ENCODE data around the gene FBN3.
A peak's percentile ranks its signal among the peaks of the same experiment; 100 is the strongest.

The FBN3 gene

GRCh38 chr19:8089664-8090601, 59.5 kb downstream of the FBN3 start:
- no peak overlapping the region for H2AK5ac ChIP-seq (ENCODE audit: low read length)
- H3K79me2 ChIP-seq (ENCODE audit: control insufficient read depth, insufficient read depth, low read length), result no peaks in the 10 kb centered on the region
- H4K8ac ChIP-seq (ENCODE audit: low read depth, low read length), result no peak overlapping the region
- H3K4ac ChIP-seq (ENCODE audit: low read depth, low read length), result no peak overlapping the region
- H4K5ac ChIP-seq (ENCODE audit: low read length), result no peak overlapping the region
- no peak overlapping the region for H3K27ac ChIP-seq (ENCODE audit: low read depth, low read length)
- H2BK15ac ChIP-seq (replicated peaks; ENCODE audit: low read depth), result no peak overlapping the region
- no peak overlapping the region for H3K18ac ChIP-seq (ENCODE audit: low read length)
- peaks cover 19% of the 10 kb centered on the region for H3K36me3 ChIP-seq (ENCODE audit: control insufficient read depth, insufficient read depth, low read length)
- H3K23ac ChIP-seq (ENCODE audit: low read length), result no peak overlapping the region
- no peak overlapping the region for H2BK5ac ChIP-seq (ENCODE audit: low read length)
- peak; percentile 59 for DNase-seq
- no peak overlapping the region for H3K9ac ChIP-seq (ENCODE audit: low read length)
- H3K27me3 ChIP-seq (ENCODE audit: insufficient read depth, low read length, poor library complexity), result no peaks in the 10 kb centered on the region
- H3K4me1 ChIP-seq (ENCODE audit: control insufficient read depth, low read depth, low read length), result no peaks in the 10 kb centered on the region
- H3K4me3 ChIP-seq (ENCODE audit: low read length), result no peak overlapping the region
- no peaks in the 10 kb centered on the region for H3K79me1 ChIP-seq (ENCODE audit: low read length)
- no peak overlapping the region for H3K56ac ChIP-seq (ENCODE audit: low read length)
- no peak overlapping the region for H3K4me2 ChIP-seq (ENCODE audit: low read length)
- no CpG with 5 or more reads among the region's 19 CpGs for WGBS (ENCODE audit: extremely low coverage, insufficient coverage, low lambda C conversion rate)
- no peak overlapping the region for H2BK120ac ChIP-seq (ENCODE audit: low read depth, low read length)

GRCh38 chr19:8088752-8089663, 60.4 kb downstream of the FBN3 start:
- H2BK5ac ChIP-seq (ENCODE audit: low read length), result no peak overlapping the region
- no peak overlapping the region for H3K56ac ChIP-seq (ENCODE audit: low read length)
- DNase-seq, result peak; percentile 35
- H3K27me3 ChIP-seq (ENCODE audit: insufficient read depth, low read length, poor library complexity), result no peaks in the 10 kb centered on the region
- H3K9ac ChIP-seq (ENCODE audit: low read length), result no peak overlapping the region
- H4K5ac ChIP-seq (ENCODE audit: low read length), result no peak overlapping the region
- 100% methylated on average over 1 of the region's 8 CpGs for WGBS (ENCODE audit: extremely low coverage, insufficient coverage, low lambda C conversion rate)
- no peaks in the 10 kb centered on the region for H3K79me2 ChIP-seq (ENCODE audit: control insufficient read depth, insufficient read depth, low read length)
- H3K23ac ChIP-seq (ENCODE audit: low read length), result no peak overlapping the region
- no peaks in the 10 kb centered on the region for H3K79me1 ChIP-seq (ENCODE audit: low read length)
- H3K4ac ChIP-seq (ENCODE audit: low read depth, low read length), result no peak overlapping the region
- no peak overlapping the region for H3K18ac ChIP-seq (ENCODE audit: low read length)
- H3K4me3 ChIP-seq (ENCODE audit: low read length), result no peak overlapping the region
- H2BK15ac ChIP-seq (replicated peaks; ENCODE audit: low read depth), result no peak overlapping the region
- no peak overlapping the region for H3K4me2 ChIP-seq (ENCODE audit: low read length)
- H4K8ac ChIP-seq (ENCODE audit: low read depth, low read length), result no peak overlapping the region
- H3K27ac ChIP-seq (ENCODE audit: low read depth, low read length), result no peak overlapping the region
- no peak overlapping the region for H2BK120ac ChIP-seq (ENCODE audit: low read depth, low read length)
- no peaks in the 10 kb centered on the region for H3K4me1 ChIP-seq (ENCODE audit: control insufficient read depth, low read depth, low read length)
- no peak overlapping the region for H2AK5ac ChIP-seq (ENCODE audit: low read length)
- H3K36me3 ChIP-seq (ENCODE audit: control insufficient read depth, insufficient read depth, low read length), result peaks cover 17% of the 10 kb centered on the region

GRCh38 chr19:8087876-8088275, 61.5 kb downstream of the FBN3 start:
- Histone ChIP-seq H4K8ac (ENCODE audit: low read depth, low read length) (no peak overlapping the region), H3K18ac (ENCODE audit: low read length) (no peak overlapping the region), H3K56ac (ENCODE audit: low read length) (no peak overlapping the region), H2AK5ac (ENCODE audit: low read length) (no peak overlapping the region), H3K27ac (ENCODE audit: low read depth, low read length) (no peak overlapping the region), H3K23ac (ENCODE audit: low read length) (no peak overlapping the region), H3K4me2 (ENCODE audit: low read length) (no peak overlapping the region), H3K4me3 (ENCODE audit: low read length) (no peak overlapping the region), H4K5ac (ENCODE audit: low read length) (no peak overlapping the region), H3K9ac (ENCODE audit: low read length) (no peak overlapping the region), H3K27me3 (ENCODE audit: insufficient read depth, low read length, poor library complexity) (no peaks in the 10 kb centered on the region), H3K4me1 (ENCODE audit: control insufficient read depth, low read depth, low read length) (no peaks in the 10 kb centered on the region), H2BK15ac (replicated peaks; ENCODE audit: low read depth) (no peak overlapping the region), H2BK120ac (ENCODE audit: low read depth, low read length) (no peak overlapping the region), H3K4ac (ENCODE audit: low read depth, low read length) (no peak overlapping the region), H3K36me3 (ENCODE audit: control insufficient read depth, insufficient read depth, low read length) (peaks cover 16% of the 10 kb centered on the region), H3K79me1 (ENCODE audit: low read length) (no peaks in the 10 kb centered on the region), H2BK5ac (ENCODE audit: low read length) (no peak overlapping the region), H3K79me2 (ENCODE audit: control insufficient read depth, insufficient read depth, low read length) (no peaks in the 10 kb centered on the region)
- WGBS (ENCODE audit: extremely low coverage, insufficient coverage, low lambda C conversion rate), result no CpG with 5 or more reads among the region's 15 CpGs
- DNase-seq, result no peak

GRCh38 chr19:8086849-8087248, 62.5 kb downstream of the FBN3 start:
- no peak overlapping the region for H4K5ac ChIP-seq (ENCODE audit: low read length)
- peaks cover 16% of the 10 kb centered on the region for H3K36me3 ChIP-seq (ENCODE audit: control insufficient read depth, insufficient read depth, low read length)
- no peak overlapping the region for H2BK120ac ChIP-seq (ENCODE audit: low read depth, low read length)
- H3K23ac ChIP-seq (ENCODE audit: low read length), result no peak overlapping the region
- no peaks in the 10 kb centered on the region for H3K27me3 ChIP-seq (ENCODE audit: insufficient read depth, low read length, poor library complexity)
- H3K4ac ChIP-seq (ENCODE audit: low read depth, low read length), result no peak overlapping the region
- no peaks in the 10 kb centered on the region for H3K4me1 ChIP-seq (ENCODE audit: control insufficient read depth, low read depth, low read length)
- no peak overlapping the region for H2AK5ac ChIP-seq (ENCODE audit: low read length)
- WGBS (ENCODE audit: extremely low coverage, insufficient coverage, low lambda C conversion rate), result no CpG with 5 or more reads among the region's 13 CpGs
- H4K8ac ChIP-seq (ENCODE audit: low read depth, low read length), result no peak overlapping the region
- no peak overlapping the region for H3K27ac ChIP-seq (ENCODE audit: low read depth, low read length)
- H3K79me2 ChIP-seq (ENCODE audit: control insufficient read depth, insufficient read depth, low read length), result no peaks in the 10 kb centered on the region
- H3K4me2 ChIP-seq (ENCODE audit: low read length), result no peak overlapping the region
- H3K18ac ChIP-seq (ENCODE audit: low read length), result no peak overlapping the region
- no peak overlapping the region for H2BK5ac ChIP-seq (ENCODE audit: low read length)
- H3K56ac ChIP-seq (ENCODE audit: low read length), result no peak overlapping the region
- no peak for DNase-seq
- no peak overlapping the region for H3K4me3 ChIP-seq (ENCODE audit: low read length)
- H3K79me1 ChIP-seq (ENCODE audit: low read length), result no peaks in the 10 kb centered on the region
- H3K9ac ChIP-seq (ENCODE audit: low read length), result no peak overlapping the region
- no peak overlapping the region for H2BK15ac ChIP-seq (replicated peaks; ENCODE audit: low read depth)

GRCh38 chr19:8085598-8086408, 63.6 kb downstream of the FBN3 start:
- no peak overlapping the region for H2BK120ac ChIP-seq (ENCODE audit: low read depth, low read length)
- H2BK5ac ChIP-seq (ENCODE audit: low read length), result no peak overlapping the region
- H3K36me3 ChIP-seq (ENCODE audit: control insufficient read depth, insufficient read depth, low read length), result peaks cover 14% of the 10 kb centered on the region
- no peak overlapping the region for H3K4ac ChIP-seq (ENCODE audit: low read depth, low read length)
- H2AK5ac ChIP-seq (ENCODE audit: low read length), result no peak overlapping the region
- no peak overlapping the region for H3K27ac ChIP-seq (ENCODE audit: low read depth, low read length)
- no peak overlapping the region for H2BK15ac ChIP-seq (replicated peaks; ENCODE audit: low read depth)
- H3K56ac ChIP-seq (ENCODE audit: low read length), result no peak overlapping the region
- H3K4me3 ChIP-seq (ENCODE audit: low read length), result no peak overlapping the region
- H3K23ac ChIP-seq (ENCODE audit: low read length), result no peak overlapping the region
- no peaks in the 10 kb centered on the region for H3K79me1 ChIP-seq (ENCODE audit: low read length)
- H3K4me1 ChIP-seq (ENCODE audit: control insufficient read depth, low read depth, low read length), result no peaks in the 10 kb centered on the region
- H3K79me2 ChIP-seq (ENCODE audit: control insufficient read depth, insufficient read depth, low read length), result no peaks in the 10 kb centered on the region
- H3K4me2 ChIP-seq (ENCODE audit: low read length), result no peak overlapping the region
- H4K5ac ChIP-seq (ENCODE audit: low read length), result no peak overlapping the region
- no CpG with 5 or more reads among the region's 20 CpGs for WGBS (ENCODE audit: extremely low coverage, insufficient coverage, low lambda C conversion rate)
- no peak overlapping the region for H4K8ac ChIP-seq (ENCODE audit: low read depth, low read length)
- no peak overlapping the region for H3K18ac ChIP-seq (ENCODE audit: low read length)
- peak; percentile 8 for DNase-seq
- H3K9ac ChIP-seq (ENCODE audit: low read length), result no peak overlapping the region
- no peaks in the 10 kb centered on the region for H3K27me3 ChIP-seq (ENCODE audit: insufficient read depth, low read length, poor library complexity)

Measured in mesendoderm (in vitro differentiated cells).